ENCODE measurements around the gene ACVRL1. TPM values are rescaled to one million over a fixed set of nuclear protein-coding genes. Genes with fewer than 3 reads are reported as not detected.

The ACVRL1 gene
- total and polyA plus RNA-seq, 8 donors = 74.2 to 173 (median 95.8) TPM

- no peak overlapping the region for H3K27ac ChIP-seq
- intact Hi-C loops (cut with DNase I) = no loop called here
- peaks cover 0 to 9% of the 10 kb centered on the region in 2 donors for H3K27me3 ChIP-seq
- H3K9me3 ChIP-seq = no peaks in the 10 kb centered on the region
- no peaks in the 10 kb centered on the region for H3K36me3 ChIP-seq
- TF ChIP-seq CTCF (IDR thresholded peaks at IDR 0.05) = no peak
- H3K4me3 ChIP-seq = no peak overlapping the region
- no peak for DNase-seq
- peaks cover 11 to 40% of the 10 kb centered on the region in 2 donors for H3K4me1 ChIP-seq
- ATAC-seq = no peak
Observed at GRCh38 chr12:51888316-51889215, 18.7 kb upstream of the ACVRL1 start.

- H3K27me3 ChIP-seq = peaks cover 0 to 9% of the 10 kb centered on the region in 2 donors
- DNase-seq = no peak
- no peaks in the 10 kb centered on the region for H3K36me3 ChIP-seq
- peaks cover 11 to 37% of the 10 kb centered on the region in 2 donors for H3K4me1 ChIP-seq
- no peak overlapping the region for H3K4me3 ChIP-seq
- no peak for ATAC-seq
- no peaks in the 10 kb centered on the region for H3K9me3 ChIP-seq
- intact Hi-C loops (cut with DNase I) = loop anchor here in 1 of 2 donors (5.0 kb wide), 1 partner anchor 93 kb away; no protein-coding TSS in a partner anchor
- H3K27ac ChIP-seq = no peak overlapping the region
- no peak for TF ChIP-seq CTCF (IDR thresholded peaks at IDR 0.05)
Observed at GRCh38 chr12:51889216-51890132, 17.8 kb upstream of the ACVRL1 start.

- ATAC-seq (no peak), DNase-seq (peak in 1 of 4 donors; percentile 57)
- H3K4me3 ChIP-seq = no peak overlapping the region
- intact Hi-C loops (cut with DNase I) = loop anchor here in 1 of 2 donors (5.0 kb wide), 1 partner anchor 92 kb away; no protein-coding TSS in a partner anchor
- TF ChIP-seq CTCF (IDR thresholded peaks at IDR 0.05) = no peak
- H3K9me3 ChIP-seq = no peaks in the 10 kb centered on the region
- H3K4me1 ChIP-seq = peaks cover 11 to 32% of the 10 kb centered on the region in 2 donors
- H3K36me3 ChIP-seq = no peaks in the 10 kb centered on the region
- H3K27ac ChIP-seq = no peak overlapping the region
- H3K27me3 ChIP-seq = peaks cover 0 to 9% of the 10 kb centered on the region in 2 donors
Observed at GRCh38 chr12:51890133-51890464, 17.2 kb upstream of the ACVRL1 start.

GRCh38 chr12:51890511-51891171 is 16.7 kb upstream of the ACVRL1 start:
- intact Hi-C loops (cut with DNase I) = loop anchor here in 1 of 2 donors (5.0 kb wide), 1 partner anchor 92 kb away; no protein-coding TSS in a partner anchor
- Histone ChIP-seq H3K4me1 (peaks cover 9 to 32% of the 10 kb centered on the region in 2 donors), H3K27me3 (peaks cover 0 to 9% of the 10 kb centered on the region in 2 donors), H3K27ac (no peak overlapping the region), H3K36me3 (no peaks in the 10 kb centered on the region), H3K9me3 (no peaks in the 10 kb centered on the region), H3K4me3 (no peak overlapping the region)
- no peak for TF ChIP-seq CTCF (IDR thresholded peaks at IDR 0.05)
- no peak for ATAC-seq
- peak in 1 of 4 donors; percentile 67 for DNase-seq
